ENCODE measurements around the gene FKBP11. TPM values are rescaled to one million over a fixed set of nuclear protein-coding genes. Genes with fewer than 3 reads are reported as not detected.

Gene FKBP11
- total and polyA plus RNA-seq, 2 donors (not counting 3 experiments of a cell fraction or from before 2014, with no cell fraction given) = 74.2 to 81.2 TPM

- Histone ChIP-seq H3K4me1 (ENCODE audit: control insufficient read depth, extremely low read depth, insufficient read depth, low read length) (peaks cover 20% of the 10 kb centered on the region), H2AFZ (ENCODE audit: low read depth, low read length) (peak overlapping the region; percentile 71), H3K79me2 (ENCODE audit: control insufficient read depth, insufficient read depth, low read length) (peaks cover 8% of the 10 kb centered on the region), H3K4me2 (ENCODE audit: insufficient read depth, low read length) (peak overlapping the region; percentile 42), H3K36me3 (ENCODE audit: control insufficient read depth in 2 of 2, extremely low read depth in 1 of 2, insufficient read depth in 2 of 2, low read length in 2 of 2) (no peaks in the 10 kb centered on the region), H3K9me1 (replicated peaks; ENCODE audit: control insufficient read depth, extremely low read depth, insufficient read depth, low read length) (no peaks in the 10 kb centered on the region), H3K4me3 (replicated peaks in 1 of 3; ENCODE audit: insufficient read depth in 1 of 3, low read depth in 1 of 3, low read length in 3 of 3) (no peak overlapping the region), H3K27me3 (ENCODE audit: control insufficient read depth in 2 of 2, insufficient read depth in 2 of 2, low read length in 2 of 2) (peaks cover 5 to 6% of the 10 kb centered on the region in 2 experiments), H3K27ac (ENCODE audit: insufficient read depth, low read depth, low read length) (no peak overlapping the region), H3K9ac (replicated peaks; ENCODE audit: extremely low read depth, insufficient read depth, low read length) (no peak overlapping the region), H3K9me3 (replicated peaks; ENCODE audit: control insufficient read depth, insufficient read depth, low read length) (no peaks in the 10 kb centered on the region), H4K20me1 (replicated peaks; ENCODE audit: control insufficient read depth, extremely low read depth, insufficient read depth, low read length) (no peaks in the 10 kb centered on the region)
- FAIRE-seq (peak; percentile 88), DNase-seq (ENCODE audit: low read depth, low spot score) (peak; percentile 40)
- no peak for TF ChIP-seq JUN (IDR thresholded peaks at IDR 0.05; ENCODE audit: borderline replicate concordance, insufficient read depth, insufficient read length, low read depth)
- TF ChIP-seq POLR2A (IDR thresholded peaks at IDR 0.05; ENCODE audit: low read depth, low read length) = peak; percentile 50
- TF ChIP-seq FOS (IDR thresholded peaks at IDR 0.05; ENCODE audit: borderline replicate concordance, insufficient read depth, low read length) = no peak
- TF ChIP-seq, protein P1, sequence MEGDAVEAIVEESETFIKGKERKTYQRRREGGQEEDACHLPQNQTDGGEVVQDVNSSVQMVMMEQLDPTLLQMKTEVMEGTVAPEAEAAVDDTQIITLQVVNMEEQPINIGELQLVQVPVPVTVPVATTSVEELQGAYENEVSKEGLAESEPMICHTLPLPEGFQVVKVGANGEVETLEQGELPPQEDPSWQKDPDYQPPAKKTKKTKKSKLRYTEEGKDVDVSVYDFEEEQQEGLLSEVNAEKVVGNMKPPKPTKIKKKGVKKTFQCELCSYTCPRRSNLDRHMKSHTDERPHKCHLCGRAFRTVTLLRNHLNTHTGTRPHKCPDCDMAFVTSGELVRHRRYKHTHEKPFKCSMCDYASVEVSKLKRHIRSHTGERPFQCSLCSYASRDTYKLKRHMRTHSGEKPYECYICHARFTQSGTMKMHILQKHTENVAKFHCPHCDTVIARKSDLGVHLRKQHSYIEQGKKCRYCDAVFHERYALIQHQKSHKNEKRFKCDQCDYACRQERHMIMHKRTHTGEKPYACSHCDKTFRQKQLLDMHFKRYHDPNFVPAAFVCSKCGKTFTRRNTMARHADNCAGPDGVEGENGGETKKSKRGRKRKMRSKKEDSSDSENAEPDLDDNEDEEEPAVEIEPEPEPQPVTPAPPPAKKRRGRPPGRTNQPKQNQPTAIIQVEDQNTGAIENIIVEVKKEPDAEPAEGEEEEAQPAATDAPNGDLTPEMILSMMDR (IDR thresholded peaks at IDR 0.05; ENCODE audit: extremely low read depth in 1 of 2, insufficient read depth in 1 of 2, low read depth in 1 of 2, low read length in 2 of 2) = no peak
- TF ChIP-seq MYC (IDR thresholded peaks at IDR 0.05; ENCODE audit: low read depth, low read length) = no peak
- TF ChIP-seq POLR2AphosphoS5 (IDR thresholded peaks at IDR 0.05; ENCODE audit: insufficient read depth, low read depth, low read length) = peak; percentile 37
- no peak for TF ChIP-seq EZH2 (IDR thresholded peaks at IDR 0.05; ENCODE audit: borderline replicate concordance, low read depth, low read length, severe bottlenecking)
- TF ChIP-seq MAX (IDR thresholded peaks at IDR 0.05; ENCODE audit: insufficient read depth, insufficient read length) = no peak
- TF ChIP-seq GATA2 (IDR thresholded peaks at IDR 0.05; ENCODE audit: insufficient read depth, insufficient read length, low read depth, low read length) = no peak
- intact Hi-C loops (cut with micrococcal nuclease) = no loop called here
- POLR2A ChIA-PET = no interaction called here
- CTCF ChIA-PET = interaction anchor here (0.8 to 2.6 kb wide), 8 partner anchors 11 to 108 kb away, joined by 3 to 16 read pairs (median 6); partner anchors contain the start of genes WNT1 and WNT10B
- BruUV-seq (replicated peaks) = no TSS peak
- dilution Hi-C loops (cut with MboI; ENCODE audit: extremely low pct_ligation_motif_present, low sequenced_read_pairs) = no loop called here
These were observed 36.0 kb upstream of the FKBP11 start for GRCh38 chr12:48961331-48961730.
